ENCODE data around the gene IRF5.

DNA sequence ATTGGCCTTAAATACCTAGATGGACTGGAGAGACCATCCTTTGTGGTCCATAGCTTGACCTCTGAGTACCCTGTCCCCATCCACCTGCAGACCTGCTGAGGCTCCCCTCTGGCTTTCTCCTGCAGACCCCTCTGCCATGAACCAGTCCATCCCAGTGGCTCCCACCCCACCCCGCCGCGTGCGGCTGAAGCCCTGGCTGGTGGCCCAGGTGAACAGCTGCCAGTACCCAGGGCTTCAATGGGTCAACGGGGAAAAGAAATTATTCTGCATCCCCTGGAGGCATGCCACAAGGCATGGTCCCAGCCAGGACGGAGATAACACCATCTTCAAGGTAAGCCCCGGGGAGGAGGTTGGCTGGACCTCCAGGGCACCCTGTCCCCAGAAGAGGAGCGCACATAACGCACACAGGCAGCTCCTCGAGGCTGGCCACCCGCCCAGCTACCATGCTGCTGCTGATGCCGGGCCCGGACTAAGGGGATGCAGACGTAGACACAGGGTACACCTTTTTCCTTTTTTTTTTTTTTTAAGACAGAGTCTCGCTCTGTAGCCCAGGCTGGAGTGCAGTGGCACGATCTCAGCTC is 4.3 kb downstream of the IRF5 start:
- TF ChIP-seq CTCF (IDR thresholded peaks at IDR 0.05) (no peak), ZFX (IDR thresholded peaks at IDR 0.05; ENCODE audit: borderline replicate concordance) (no peak)

All from 22Rv1 (cell line).